Measurements from ENCODE around the gene CDH19.

- TF ChIP-seq CTCF (IDR thresholded peaks at IDR 0.05; ENCODE audit: insufficient read depth, low read length, poor library complexity, severe bottlenecking) (no peak), EZH2phosphoT487 (conservative IDR thresholded peaks at IDR 0.05; ENCODE audit: low read length) (no peak)
These were observed 146.6 kb downstream of the CDH19 start for GRCh38 chr18:66457245-66457644.

All from SU-DHL-6 (cell line).